Activated CD8-positive, alpha-beta memory T cell treated with anti-CD3 and anti-CD28 coated beads, Interleukin-2, amount 50 U/mL, for 1 hour (primary cell): Measurements from ENCODE around the gene COL20A1.
"Not testable (repeated sequence)": the region's sequence is repeated elsewhere in the genome, so short reads cannot be mapped to it uniquely, and the experiment has no call there.

Source experiments
- DNase-seq: peaks from one replicate; pipeline ENCODE4 v3.0.0-alpha.2; 2020; ENCODE audit errors: extremely low read depth

The COL20A1 gene

GRCh38 chr20:63291811-63292210, 1.2 kb upstream of the COL20A1 start:
- DNase-seq: no peak

GRCh38 chr20:63292292-63292701, 689 bp upstream of the COL20A1 start:
- DNase-seq: no peak

- DNase-seq: no peak
Measured at GRCh38 chr20:63293456-63293855, 470 bp downstream of the COL20A1 start.

GRCh38 chr20:63293871-63294535, 1.0 kb downstream of the COL20A1 start:
- no peak for DNase-seq

- DNase-seq: no peak
Measured at GRCh38 chr20:63294536-63294900, 1.5 kb downstream of the COL20A1 start.

GRCh38 chr20:63295018-63295417, 2.0 kb downstream of the COL20A1 start:
- no peak for DNase-seq

- no peak for DNase-seq
Measured at GRCh38 chr20:63295422-63295821, 2.4 kb downstream of the COL20A1 start.

- DNase-seq: no peak
Measured at GRCh38 chr20:63295846-63296245, 2.9 kb downstream of the COL20A1 start.

- DNase-seq: no peak
Measured at GRCh38 chr20:63296531-63297299, 3.7 kb downstream of the COL20A1 start.

- no peak for DNase-seq
Measured at GRCh38 chr20:63297371-63297781, 4.4 kb downstream of the COL20A1 start.

- no peak for DNase-seq
Measured at GRCh38 chr20:63297796-63298572, 5.0 kb downstream of the COL20A1 start.

GRCh38 chr20:63298731-63299312, 5.8 kb downstream of the COL20A1 start:
- DNase-seq: no peak

GRCh38 chr20:63301671-63302070, 8.7 kb downstream of the COL20A1 start:
- no peak for DNase-seq

GRCh38 chr20:63303095-63303666, 10.2 kb downstream of the COL20A1 start:
- no peak for DNase-seq

GRCh38 chr20:63305393-63305792, 12.4 kb downstream of the COL20A1 start:
- no peak for DNase-seq

- DNase-seq: not testable (repeated sequence)
Measured at GRCh38 chr20:63305933-63306672, 13.1 kb downstream of the COL20A1 start.

- DNase-seq: no peak
Measured at GRCh38 chr20:63306673-63307537, 13.9 kb downstream of the COL20A1 start.

GRCh38 chr20:63307538-63308217, 14.7 kb downstream of the COL20A1 start:
- DNase-seq: no peak

GRCh38 chr20:63308218-63308911, 15.4 kb downstream of the COL20A1 start:
- DNase-seq: no peak
